ENCODE measurements around the gene ITPR1.

- TF ChIP-seq CTCF (conservative IDR thresholded peaks at IDR 0.05 in 1 of 2, IDR thresholded peaks at IDR 0.05 in 1 of 2; ENCODE audit: extremely low read depth in 1 of 2, insufficient read depth in 1 of 2, low read depth in 1 of 2, low read length in 2 of 2) (no peak), EZH2 (IDR thresholded peaks at IDR 0.05; ENCODE audit: borderline replicate concordance, low read length) (no peak)
Measured at GRCh38 chr3:4821338-4821737, 328.2 kb downstream of the ITPR1 start.
